H9 (cell line): ENCODE data around the gene ASIC1. TPM values are rescaled to one million over a fixed set of nuclear protein-coding genes. Genes with fewer than 3 reads are reported as not detected.

Source experiments
- DNase-seq: peaks from one replicate; pipeline ENCODE4 v3.0.0-alpha.2; 2017
- H2AFZ ChIP-seq: one replicate; pipeline ENCODE4 v1.6.1; 2013; ENCODE audit warnings: mild to moderate bottlenecking, low read length, control low read depth, moderate library complexity
- H2AK5ac ChIP-seq: 2 replicates; pipeline ENCODE4 v1.6.1; 2013; ENCODE audit warnings: low read length, control low read depth, mixed read lengths; ENCODE audit not compliant: insufficient read length
- H2BK120ac ChIP-seq: one replicate; pipeline ENCODE4 v1.6.1; 2013; ENCODE audit warnings: low read depth, mild to moderate bottlenecking, low read length, control low read depth, inconsistent platforms; ENCODE audit not compliant: poor library complexity, severe bottlenecking
- H2BK12ac ChIP-seq: 2 replicates; pipeline ENCODE4 v1.6.1; 2013; ENCODE audit warnings: low read length, control low read depth, mixed read lengths, low read depth; ENCODE audit not compliant: insufficient read length
- H2BK15ac ChIP-seq: 2 replicates; pipeline ENCODE4 v1.6.1; 2013; ENCODE audit warnings: low read depth, low read length, control low read depth
- H2BK20ac ChIP-seq: one replicate; pipeline ENCODE4 v1.6.1; 2013; ENCODE audit warnings: low read depth, mild to moderate bottlenecking, low read length, control low read depth, inconsistent platforms; ENCODE audit not compliant: poor library complexity, severe bottlenecking
- H2BK5ac ChIP-seq: 2 replicates; pipeline ENCODE4 v1.6.1; 2013; ENCODE audit warnings: low read length, control low read depth, mixed read lengths; ENCODE audit not compliant: insufficient read length
- H3K14ac ChIP-seq: 2 replicates; pipeline ENCODE4 v1.6.1; 2013; ENCODE audit warnings: low read length, control low read depth; ENCODE audit not compliant: insufficient read depth
- H3K18ac ChIP-seq: 2 replicates; pipeline ENCODE4 v1.6.1; 2013; ENCODE audit warnings: low read depth, mild to moderate bottlenecking, mixed read lengths, low read length, control low read depth; ENCODE audit not compliant: insufficient read length
- H3K23ac ChIP-seq: 2 replicates; pipeline ENCODE4 v1.6.1; 2013; ENCODE audit warnings: low read length, control low read depth, mixed read lengths, low read depth; ENCODE audit not compliant: insufficient read length
- H3K23me2 ChIP-seq: 2 replicates; pipeline ENCODE4 v1.6.1; 2013; ENCODE audit warnings: low read depth, mild to moderate bottlenecking, mixed read lengths, low read length, control low read depth; ENCODE audit not compliant: insufficient read length, poor library complexity, severe bottlenecking
- H3K27ac ChIP-seq: 2 replicates; pipeline ENCODE4 v1.5.1; 2013; ENCODE audit warnings: low read length, control low read depth, mixed read lengths, low read depth; ENCODE audit not compliant: insufficient read length
- H3K27me3 ChIP-seq: 2 replicates; pipeline ENCODE4 v1.6.1; 2013; ENCODE audit warnings: low read length, control low read depth, inconsistent platforms; ENCODE audit not compliant: insufficient read depth
- H3K4ac ChIP-seq: 2 replicates; pipeline ENCODE4 v1.6.1; 2013; ENCODE audit warnings: low read depth, mild to moderate bottlenecking, control low read depth, inconsistent platforms, low read length, moderate library complexity
- H3K4me1 ChIP-seq: 2 replicates; pipeline ENCODE4 v1.6.1; 2013; ENCODE audit warnings: low read length, control low read depth, inconsistent platforms; ENCODE audit not compliant: insufficient read depth
- H3K4me2 ChIP-seq: 2 replicates; pipeline ENCODE4 v1.6.1; 2013; ENCODE audit warnings: low read length, control low read depth, mixed read lengths; ENCODE audit not compliant: insufficient read length, insufficient read depth
- H3K56ac ChIP-seq: 2 replicates; pipeline ENCODE4 v1.6.1; 2013; ENCODE audit warnings: low read depth, mild to moderate bottlenecking, mixed read lengths, low read length, control low read depth; ENCODE audit not compliant: insufficient read length
- H3K79me1 ChIP-seq: 2 replicates; pipeline ENCODE4 v1.6.1; 2013; ENCODE audit warnings: low read depth, mild to moderate bottlenecking, moderate library complexity, low read length, control low read depth, inconsistent platforms; ENCODE audit not compliant: insufficient read depth, poor library complexity, severe bottlenecking
- H3K79me2 ChIP-seq: 2 replicates; pipeline ENCODE4 v1.6.1; 2013; ENCODE audit warnings: low read length, control low read depth, inconsistent platforms; ENCODE audit not compliant: insufficient read depth
- H3K9ac ChIP-seq: 2 replicates; pipeline ENCODE4 v1.6.1; 2013; ENCODE audit warnings: low read length, control low read depth, mixed read lengths; ENCODE audit not compliant: insufficient read length; ENCODE audit errors: extremely low read depth
- H3K9me3 ChIP-seq: one replicate; pipeline ENCODE4 v1.6.1; 2013; ENCODE audit warnings: low read depth, low read length, inconsistent platforms; ENCODE audit not compliant: control insufficient read depth
- H3T11ph ChIP-seq: one replicate; pipeline ENCODE4 v1.6.1; 2013; ENCODE audit warnings: mild to moderate bottlenecking, low read length, control low read depth, inconsistent platforms
- H4K20me1 ChIP-seq: one replicate; pipeline ENCODE4 v1.6.1; 2013; ENCODE audit not compliant: control insufficient read depth, insufficient read length, insufficient read depth
- H4K5ac ChIP-seq: 2 replicates; pipeline ENCODE4 v1.6.1; 2013; ENCODE audit warnings: low read depth, mild to moderate bottlenecking, mixed read lengths, low read length, control low read depth; ENCODE audit not compliant: insufficient read length
- H4K8ac ChIP-seq: replicated peaks from 2 replicates; pipeline ENCODE4 v1.6.1; 2013; ENCODE audit warnings: low read length, control low read depth, mixed read lengths, low read depth; ENCODE audit not compliant: insufficient read length
- H4K91ac ChIP-seq: 2 replicates; pipeline ENCODE4 v1.6.1; 2013; ENCODE audit warnings: low read depth, mild to moderate bottlenecking, moderate library complexity, mixed read lengths, low read length, control low read depth; ENCODE audit not compliant: insufficient read length
- H3K27ac Mint-ChIP-seq, 3 experiments: 2 replicates in 2 of 3; 3 replicates in 1 of 3; pipeline ENCODE4 v1.8.0; 2020 to 2021; ENCODE audit warnings: mixed read lengths in 3 of 3, mild to moderate bottlenecking in 1 of 3, moderate library complexity in 1 of 3
- H3K27me3 Mint-ChIP-seq: 2 replicates; pipeline ENCODE4 v1.8.0; 2021; ENCODE audit warnings: low read depth, mild to moderate bottlenecking, moderate library complexity, mixed read lengths
- H3K36me3 Mint-ChIP-seq, 3 experiments: 2 replicates in 2 of 3; 3 replicates in 1 of 3; pipeline ENCODE4 v1.8.0; 2020 to 2021; ENCODE audit warnings: low read depth in 3 of 3, mixed read lengths in 3 of 3; ENCODE audit not compliant: insufficient read depth in 1 of 3
- H3K4me1 Mint-ChIP-seq, 2 experiments: 2 replicates each; pipeline ENCODE4 v1.8.0; 2020; ENCODE audit warnings: mixed read lengths in 2 of 2
- H3K4me3 Mint-ChIP-seq, 2 experiments: 2 replicates in 1 of 2; 3 replicates in 1 of 2; pipeline ENCODE4 v1.8.0; 2020 to 2021; ENCODE audit warnings: mild to moderate bottlenecking in 2 of 2, mixed read lengths in 2 of 2, moderate library complexity in 1 of 2
- H3K9me3 Mint-ChIP-seq, 2 experiments: 2 replicates in 1 of 2; 3 replicates in 1 of 2; pipeline ENCODE4 v1.8.0; 2020; ENCODE audit warnings: mild to moderate bottlenecking in 2 of 2, mixed read lengths in 2 of 2, moderate library complexity in 1 of 2
- CTCF ChIP-seq: fragments of 200-600 bp; sonication (generic); conservative IDR thresholded peaks from 3 replicates; pipeline ENCODE4 v1.8.0; 2021; ENCODE audit warnings: antibody characterized with exemption, mild to moderate bottlenecking
- WGBS: extraction: QIAGEN DNeasy Blood & Tissue Kit; methylation state at CpG from one replicate; pipeline ENCODE4 v1.1.7; 2013; ENCODE audit warnings: missing lambda C conversion rate, low lambda C conversion rate, mixed read lengths; ENCODE audit not compliant: insufficient read length; ENCODE audit errors: extremely low coverage; 5-methylcytosine and 5-hydroxymethylcytosine counted together
- total RNA-seq: library from RNA; stranded (reverse); gene quantifications from 2 replicates; pipeline ENCODE4 v1.2.1, GENCODE V29; 2021

Gene ASIC1
- total RNA-seq, 1 experiment from 2014 or later, result 3.9 TPM

GRCh38 chr12:50082644-50083043, 25.2 kb downstream of the ASIC1 start:
- WGBS, result no CpG with 5 or more reads among the region's 7 CpGs
- peaks cover 20% of the 10 kb centered on the region for H3K27me3 Mint-ChIP-seq
- Histone ChIP-seq H4K91ac (no peak overlapping the region), H3K27ac (no peak overlapping the region), H3K23ac (no peak overlapping the region), H3K9ac (no peak overlapping the region), H3K18ac (no peak overlapping the region), H3K56ac (no peak overlapping the region), H3K4me1 (no peaks in the 10 kb centered on the region), H3K27me3 (no peaks in the 10 kb centered on the region), H4K5ac (no peak overlapping the region), H3K9me3 (no peaks in the 10 kb centered on the region), H2AK5ac (no peak overlapping the region), H2BK12ac (no peak overlapping the region), H2BK20ac (no peak overlapping the region), H2BK5ac (no peak overlapping the region), H3K14ac (no peak overlapping the region), H2BK15ac (no peak overlapping the region), H3K4me2 (no peak overlapping the region), H3K79me1 (no peaks in the 10 kb centered on the region), H3K23me2 (no peaks in the 10 kb centered on the region), H2BK120ac (no peak overlapping the region), H3K4ac (no peak overlapping the region), H3K79me2 (no peaks in the 10 kb centered on the region), H3T11ph (no peak overlapping the region), H4K20me1 (no peaks in the 10 kb centered on the region), H2AFZ (no peak overlapping the region), H4K8ac (no peak overlapping the region)
- peak overlapping the region in 1 of 3 experiments; percentile 5; a peak in 1 of 7 replicates for H3K27ac Mint-ChIP-seq
- peaks cover 15 to 20% (median 16%) of the 10 kb centered on the region in 3 experiments for H3K36me3 Mint-ChIP-seq
- DNase-seq, result no peak
- peaks cover 11 to 23% of the 10 kb centered on the region in 2 experiments for H3K4me1 Mint-ChIP-seq
- no peak for TF ChIP-seq CTCF
- H3K4me3 Mint-ChIP-seq, result peak overlapping the region in 1 of 2 experiments; percentile 10; a peak in 1 of 5 replicates
- no peaks in the 10 kb centered on the region for H3K9me3 Mint-ChIP-seq
